Liver (tissue), 9 donors: Measurements from ENCODE around the gene SYK. TPM values are rescaled to one million over a fixed set of nuclear protein-coding genes. Genes with fewer than 3 reads are reported as not detected.

Source experiments
- DNase-seq: peaks from one replicate; pipeline ENCODE4 v3.0.0-alpha.2; 2017; ENCODE audit warnings: low spot score
- H3K27ac ChIP-seq, 2 donors: one replicate each; pipeline ENCODE4 v1.7.0; 2013; ENCODE audit warnings: inconsistent platforms in 2 of 2, low read length in 2 of 2, control low read depth in 1 of 2, low read depth in 1 of 2, mild to moderate bottlenecking in 1 of 2
- H3K27me3 ChIP-seq, 4 donors: one replicate each; pipeline versions ENCODE4 v1.6.1 to v1.7.0; 2013; ENCODE audit warnings: low read length in 3 of 4, inconsistent platforms in 1 of 4, mild to moderate bottlenecking in 1 of 4, moderate library complexity in 1 of 4; ENCODE audit not compliant: control insufficient read depth in 4 of 4, insufficient read depth in 4 of 4
- H3K36me3 ChIP-seq, 4 donors: one replicate each; pipeline versions ENCODE4 v1.6.1 to v1.7.0; 2013; ENCODE audit warnings: low read length in 3 of 4, mild to moderate bottlenecking in 3 of 4, low read depth in 1 of 4, moderate library complexity in 1 of 4; ENCODE audit not compliant: control insufficient read depth in 4 of 4, insufficient read depth in 3 of 4
- H3K4me1 ChIP-seq, 4 donors: one replicate each; pipeline versions ENCODE4 v1.6.1 to v1.7.0; 2013; ENCODE audit warnings: low read length in 3 of 4, mild to moderate bottlenecking in 3 of 4, moderate library complexity in 1 of 4; ENCODE audit not compliant: control insufficient read depth in 4 of 4, insufficient read depth in 4 of 4
- H3K4me3 ChIP-seq, 3 donors: one replicate each; pipeline versions ENCODE4 v1.6.1 to v1.7.0; 2013; ENCODE audit warnings: low read length in 3 of 3, control low read depth in 1 of 3, low read depth in 1 of 3, mild to moderate bottlenecking in 1 of 3
- H3K9ac ChIP-seq, 2 donors: one replicate each; pipeline ENCODE4 v1.7.0; 2013; ENCODE audit warnings: low read length in 2 of 2, mild to moderate bottlenecking in 2 of 2, moderate library complexity in 2 of 2, control low read depth in 1 of 2, low read depth in 1 of 2
- H3K9me3 ChIP-seq, 4 donors: one replicate each; pipeline versions ENCODE4 v1.6.1 to v1.7.0; 2013; ENCODE audit warnings: low read length in 3 of 4; ENCODE audit not compliant: control insufficient read depth in 4 of 4
- ATF3 ChIP-seq: IDR thresholded peaks from 2 replicates; pipeline ENCODE4 v1.6.1; 2016; ENCODE audit warnings: antibody characterized with exemption
- CTCF ChIP-seq: fragments of 150-350 bp; IDR thresholded peaks from 2 replicates; pipeline ENCODE4 v1.5.1; 2017; ENCODE audit warnings: improper control_type of control experiment, low read depth, low read length; ENCODE audit not compliant: missing input control
- EGR1 ChIP-seq, 2 donors: IDR thresholded peaks; 2 replicates each; pipeline ENCODE4 v1.6.1; 2016 to 2018; ENCODE audit warnings: antibody characterized with exemption in 2 of 2, low read depth in 2 of 2
- FOXA1 ChIP-seq: IDR thresholded peaks from 2 replicates; pipeline ENCODE4 v1.6.1; 2016; ENCODE audit warnings: antibody characterized with exemption
- FOXA2 ChIP-seq: IDR thresholded peaks from 2 replicates; pipeline ENCODE4 v1.6.1; 2016; ENCODE audit warnings: antibody characterized with exemption
- GABPA ChIP-seq, 2 donors: IDR thresholded peaks in 1 of 2; conservative IDR thresholded peaks in 1 of 2; 2 replicates each; pipeline ENCODE4 v1.6.1; 2016; ENCODE audit warnings: antibody characterized with exemption in 2 of 2, mild to moderate bottlenecking in 1 of 2, moderate library complexity in 1 of 2
- HNF4A ChIP-seq, 2 donors: conservative IDR thresholded peaks; 2 replicates each; pipeline ENCODE4 v1.6.1; 2016; ENCODE audit warnings: antibody characterized with exemption in 2 of 2, mild to moderate bottlenecking in 2 of 2
- HNF4G ChIP-seq: IDR thresholded peaks from 2 replicates; pipeline ENCODE4 v1.6.1; 2016; ENCODE audit warnings: antibody characterized with exemption
- JUND ChIP-seq, 2 donors: IDR thresholded peaks; 2 replicates each; pipeline ENCODE4 v1.6.1; 2016; ENCODE audit warnings: antibody characterized with exemption in 2 of 2
- MAX ChIP-seq: IDR thresholded peaks from 2 replicates; pipeline ENCODE4 v1.6.1; 2016; ENCODE audit warnings: antibody characterized with exemption
- NR2F2 ChIP-seq: IDR thresholded peaks from 2 replicates; pipeline ENCODE4 v1.6.1; 2016; ENCODE audit warnings: antibody characterized with exemption
- RAD21 ChIP-seq, 2 donors: IDR thresholded peaks; 2 replicates each; pipeline ENCODE4 v1.6.1; 2016; ENCODE audit warnings: antibody characterized with exemption in 2 of 2, mild to moderate bottlenecking in 2 of 2
- REST ChIP-seq: IDR thresholded peaks from 2 replicates; pipeline ENCODE4 v1.6.1; 2016; ENCODE audit warnings: antibody characterized with exemption, mild to moderate bottlenecking
- RXRA ChIP-seq, 2 donors: IDR thresholded peaks; 2 replicates each; pipeline ENCODE4 v1.6.1; 2017 to 2018; ENCODE audit warnings: antibody characterized with exemption in 2 of 2, mild to moderate bottlenecking in 1 of 2
- SP1 ChIP-seq: IDR thresholded peaks from 2 replicates; pipeline ENCODE4 v1.6.1; 2018; ENCODE audit warnings: antibody characterized with exemption, mild to moderate bottlenecking
- TAF1 ChIP-seq: conservative IDR thresholded peaks from 2 replicates; pipeline ENCODE4 v1.6.1; 2016; ENCODE audit warnings: antibody characterized with exemption, mild to moderate bottlenecking
- YY1 ChIP-seq: IDR thresholded peaks from 2 replicates; pipeline ENCODE4 v1.6.1; 2016; ENCODE audit warnings: antibody characterized with exemption, mild to moderate bottlenecking
- ZBTB33 ChIP-seq: IDR thresholded peaks from 2 replicates; pipeline ENCODE4 v1.6.1; 2016; ENCODE audit warnings: antibody characterized with exemption
- WGBS: extraction: QIAGEN DNeasy Blood & Tissue Kit; methylation state at CpG from one replicate; pipeline ENCODE4 v1.1.7; 2013; 5-methylcytosine and 5-hydroxymethylcytosine counted together
- polyA plus RNA-seq, 2 donors: library from polyadenylated mRNA; stranded (reverse) in 1 of 2; unstranded in 1 of 2; fragments of 200-250 nt in 1 of 2; fragments of >200 nt in 1 of 2; fragmentation: Nextera tagmentation in 1 of 2; extraction: Ambion mirVana in 1 of 2; gene quantifications; one replicate each; pipeline versions ENCODE4 v1.2.1 to v1.2.3, GENCODE V29; 2013 to 2015
- total RNA-seq, 2 donors: library from RNA; depleted of rRNA; stranded (reverse); fragments of >200 nt; gene quantifications; one replicate each; pipeline ENCODE4 v1.2.3, GENCODE V29; 2014
- donor health status: healthy.
- donor health status: healthy.
- donor health status: healthy.
- donor health status: healthy.
- donor health status: healthy.

Gene SYK
- total and polyA plus RNA-seq, 4 donors: 2.0 to 15.4 (median 4.1) TPM

- Histone ChIP-seq H3K9me3 (peaks cover 0 to 5% (median 0%) of the 10 kb centered on the region in 4 donors), H3K36me3 (peaks cover 0 to 15% (median 0%) of the 10 kb centered on the region in 4 donors), H3K9ac (no peak overlapping the region), H3K27ac (no peak overlapping the region), H3K27me3 (no peaks in the 10 kb centered on the region), H3K4me1 (no peaks in the 10 kb centered on the region), H3K4me3 (no peak overlapping the region)
- no peak for DNase-seq
- 92% methylated on average over 9 of the region's 9 CpGs for WGBS
- TF ChIP-seq RXRA (IDR thresholded peaks at IDR 0.05) (no peak), GABPA (IDR thresholded peaks at IDR 0.05 in 1 of 2, conservative IDR thresholded peaks at IDR 0.05 in 1 of 2) (no peak), NR2F2 (no peak), ZBTB33 (no peak), REST (no peak), JUND (IDR thresholded peaks at IDR 0.05) (no peak), HNF4G (no peak), RAD21 (IDR thresholded peaks at IDR 0.05) (no peak), TAF1 (no peak), HNF4A (conservative IDR thresholded peaks at IDR 0.05) (no peak), ATF3 (no peak), EGR1 (IDR thresholded peaks at IDR 0.05; ENCODE audit: low read depth in 2 of 2) (no peak), YY1 (no peak), FOXA1 (no peak), CTCF (no peak), SP1 (no peak), MAX (no peak), FOXA2 (no peak)
These were observed 80.0 kb downstream of the SYK start for GRCh38 chr9:90881648-90882047.
